HG03064 (cell line): ENCODE data around the gene ZFC3H1.

ENCODE experiments used
- ATAC-seq: cut with Tn5 transposase; IDR thresholded peaks from one replicate; pipeline ENCODE4 v1.9.1; 2021; ENCODE audit warnings: low read depth; ENCODE audit not compliant: unreplicated experiment

Gene ZFC3H1

DNA sequence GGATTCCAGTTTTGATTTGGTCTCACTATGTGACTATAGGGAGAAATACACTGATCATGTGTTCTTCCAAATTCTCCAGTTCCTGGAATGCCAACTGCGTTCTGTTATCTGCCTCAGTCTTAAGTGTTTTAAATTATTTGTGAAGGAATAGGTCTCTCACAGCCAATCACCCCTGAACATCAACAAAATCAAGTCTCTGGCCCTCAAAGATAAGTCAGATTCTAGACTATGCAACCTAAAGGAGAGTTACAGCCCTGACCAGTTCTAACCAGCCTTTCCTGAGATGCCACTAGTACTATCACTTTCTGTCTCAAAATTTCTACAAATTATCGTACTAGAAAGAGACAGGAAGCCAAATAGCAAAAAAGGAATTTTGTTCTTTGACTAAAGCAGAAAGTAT lies 22.3 kb downstream of the ZFC3H1 start:
- no peak for ATAC-seq

DNA sequence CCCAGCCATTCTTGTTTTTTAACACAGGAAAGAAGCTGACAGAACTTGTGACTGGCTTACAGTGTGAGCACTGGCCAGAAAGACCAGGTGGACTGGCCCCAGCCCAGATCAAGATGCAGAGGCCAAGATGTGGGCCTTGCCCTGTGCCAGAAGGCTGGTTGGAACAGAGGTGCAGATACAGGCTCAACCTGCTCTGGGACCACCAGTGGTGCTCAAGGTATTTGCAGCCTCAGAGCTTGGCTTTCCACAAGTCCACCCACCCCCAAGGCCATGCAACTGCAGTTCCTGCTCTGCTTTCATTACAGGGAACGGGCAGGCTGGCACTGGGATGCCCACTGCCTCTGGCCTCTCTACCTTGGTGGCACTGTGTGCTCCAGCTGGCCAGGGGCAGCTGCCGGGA lies 23.3 kb downstream of the ZFC3H1 start:
- ATAC-seq: no peak

GRCh38 chr12:71639341-71639760 lies 24.3 kb downstream of the ZFC3H1 start:
- ATAC-seq: no peak

DNA sequence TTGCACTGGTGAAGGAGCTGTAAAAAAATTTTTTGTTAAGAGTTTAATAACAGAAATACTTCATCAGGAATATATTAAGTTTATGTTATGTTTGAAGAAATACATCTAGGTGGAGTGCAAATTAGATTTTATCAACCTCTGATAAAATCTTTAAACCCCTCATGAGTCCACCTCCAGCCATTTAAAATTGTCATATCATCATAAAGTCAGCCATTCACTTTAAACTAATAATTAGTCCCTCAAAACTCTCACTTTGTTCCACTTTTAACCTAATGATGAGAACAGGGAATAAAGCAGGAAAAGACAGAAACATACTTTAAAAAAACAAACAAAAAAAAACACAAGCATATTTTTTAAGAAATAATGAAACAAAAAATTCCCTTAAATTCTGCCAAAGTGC lies 25.1 kb downstream of the ZFC3H1 start:
- ATAC-seq: no peak

DNA sequence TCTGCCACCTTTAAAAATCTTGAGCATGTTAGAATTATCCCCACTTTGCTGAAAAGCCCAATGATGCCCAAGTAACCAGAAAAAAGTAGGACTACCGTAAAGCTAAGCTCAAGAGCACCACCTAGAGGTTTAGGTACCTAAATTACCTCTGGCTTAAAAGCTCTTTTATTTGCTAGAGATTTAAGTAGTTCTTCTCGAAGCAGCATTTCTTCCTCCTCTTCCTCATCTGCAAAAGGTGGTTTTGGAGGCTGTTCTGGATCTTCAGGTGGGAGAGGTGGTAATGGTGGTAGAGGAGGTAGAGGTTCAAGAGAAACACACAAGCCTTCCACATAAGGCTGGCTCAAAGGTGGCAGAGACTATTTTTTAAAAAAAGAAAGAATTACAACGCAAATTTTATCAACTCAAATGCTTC lies 26.9 kb downstream of the ZFC3H1 start:
- ATAC-seq: no peak

- no peak for ATAC-seq
Measured at GRCh38 chr12:71627438-71628002, 36.1 kb downstream of the ZFC3H1 start.

- ATAC-seq: no peak
Measured at GRCh38 chr12:71626768-71627167, 36.9 kb downstream of the ZFC3H1 start.

GRCh38 chr12:71626098-71626497 lies 37.5 kb downstream of the ZFC3H1 start:
- ATAC-seq: no peak

DNA sequence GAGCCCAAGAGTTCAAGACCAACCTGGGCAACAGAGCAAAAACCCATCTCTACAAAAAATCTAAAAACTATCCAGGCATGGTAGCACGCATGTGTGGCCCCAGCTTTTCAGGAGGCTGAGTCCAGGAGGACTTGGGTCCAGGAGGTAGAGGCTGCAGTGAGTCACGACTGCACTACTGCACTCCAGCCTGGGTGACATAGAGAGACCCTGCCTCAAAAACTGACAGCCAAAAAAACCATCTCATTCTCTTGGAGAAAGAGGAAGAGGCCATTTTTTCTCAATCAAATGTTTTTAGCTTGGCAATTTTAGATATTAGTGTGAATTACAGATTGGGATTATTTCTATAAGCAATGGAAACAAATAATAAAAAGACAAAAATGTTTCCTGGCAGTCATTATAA lies 38.2 kb downstream of the ZFC3H1 start:
- no peak for ATAC-seq

- ATAC-seq: no peak
Measured at GRCh38 chr12:71621938-71622337, 41.7 kb downstream of the ZFC3H1 start.

DNA sequence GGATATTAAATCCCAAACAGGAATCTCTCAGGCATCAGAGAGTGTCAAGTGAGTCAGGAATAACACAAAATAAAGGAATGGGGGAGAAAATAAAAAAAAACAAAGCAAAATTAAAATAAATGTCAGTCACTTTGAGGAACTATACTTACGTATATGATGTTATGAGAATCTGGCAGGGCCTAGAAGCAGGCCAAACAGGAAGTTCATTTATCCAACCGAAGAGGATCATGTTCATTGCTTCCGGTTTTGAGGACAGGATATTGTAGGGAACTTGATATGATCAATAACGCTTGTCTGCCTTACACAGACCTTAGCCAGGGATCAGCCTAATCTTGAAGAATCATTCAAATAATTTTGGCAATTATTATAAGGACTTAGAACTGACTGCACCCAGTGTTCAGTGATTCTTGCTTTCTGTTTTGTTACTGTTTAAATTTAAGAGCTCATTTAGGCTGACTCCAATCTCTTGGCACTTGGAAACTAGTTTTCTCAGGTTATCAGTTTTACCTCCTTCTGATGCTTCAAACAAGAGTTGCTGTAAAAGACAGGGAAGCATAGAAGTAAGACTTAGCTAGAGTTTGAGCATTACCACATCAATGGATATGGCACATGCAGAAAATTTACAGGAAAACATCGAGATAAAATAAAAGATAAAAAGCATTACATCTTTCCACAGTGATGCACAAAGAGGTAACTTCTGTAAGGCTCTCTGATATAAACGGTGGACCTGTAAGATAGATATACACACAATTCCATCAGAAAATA lies 53.4 kb downstream of the ZFC3H1 start:
- no peak for ATAC-seq

DNA sequence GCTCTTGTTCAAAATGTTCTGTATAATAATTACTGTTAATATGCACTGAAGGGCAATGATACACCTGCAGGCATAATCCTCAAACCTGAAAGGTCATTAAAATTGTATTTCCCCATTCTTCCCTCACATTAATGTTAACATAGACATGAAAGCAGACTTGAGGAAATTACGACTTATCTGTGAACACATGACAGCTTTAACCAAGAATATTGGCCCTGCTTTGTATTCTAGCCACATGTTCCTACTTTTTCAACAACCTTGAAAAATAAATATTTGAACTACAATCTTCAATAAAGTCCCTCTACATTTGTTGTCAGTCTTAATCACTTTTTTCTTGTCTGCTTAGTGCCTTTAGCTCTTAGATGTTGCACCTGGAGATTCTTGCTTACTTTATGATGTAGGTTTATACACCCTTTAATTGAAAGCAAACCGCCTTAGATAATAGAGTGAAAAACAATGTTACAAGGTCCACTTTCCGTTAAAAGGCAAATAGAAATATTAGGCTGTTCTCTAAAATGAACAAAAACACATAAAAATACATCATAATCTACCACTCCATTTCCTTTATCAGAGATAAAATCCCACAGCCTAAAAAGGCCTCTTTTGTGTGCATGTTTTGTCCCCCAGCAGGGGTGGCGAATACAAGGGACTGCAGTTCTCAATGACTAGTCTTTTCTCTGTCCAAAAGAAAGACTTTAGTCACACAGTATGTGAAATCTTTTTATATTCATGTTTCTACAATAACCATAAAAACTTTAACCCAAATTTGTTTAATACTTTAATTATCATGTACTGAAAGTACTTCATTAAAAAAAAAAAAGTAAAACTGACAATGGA lies 55.9 kb downstream of the ZFC3H1 start:
- no peak for ATAC-seq

DNA sequence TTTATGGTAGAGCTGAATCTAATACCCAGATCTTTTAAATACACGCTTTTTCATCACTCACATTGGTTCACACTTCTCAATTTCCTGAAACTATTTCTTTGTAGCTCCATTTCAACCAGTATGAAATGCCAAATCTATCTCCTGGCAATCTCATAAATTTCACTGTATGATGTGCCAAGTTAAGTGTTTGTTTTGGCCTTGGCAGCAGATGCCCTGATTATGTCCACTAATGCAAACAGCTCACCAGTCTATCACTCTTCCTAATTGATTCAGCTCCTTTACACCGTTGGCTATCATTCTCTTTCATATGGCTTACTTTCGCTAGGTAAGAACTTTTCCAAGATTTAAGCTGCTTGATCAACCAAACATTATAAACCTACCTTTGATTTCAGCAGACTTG lies 58.6 kb downstream of the ZFC3H1 start:
- no peak for ATAC-seq

- ATAC-seq: no peak
Measured at GRCh38 chr12:71602761-71603577, 60.7 kb downstream of the ZFC3H1 start.

- ATAC-seq: no peak
Measured at GRCh38 chr12:71601546-71601945, 62.1 kb downstream of the ZFC3H1 start.

DNA sequence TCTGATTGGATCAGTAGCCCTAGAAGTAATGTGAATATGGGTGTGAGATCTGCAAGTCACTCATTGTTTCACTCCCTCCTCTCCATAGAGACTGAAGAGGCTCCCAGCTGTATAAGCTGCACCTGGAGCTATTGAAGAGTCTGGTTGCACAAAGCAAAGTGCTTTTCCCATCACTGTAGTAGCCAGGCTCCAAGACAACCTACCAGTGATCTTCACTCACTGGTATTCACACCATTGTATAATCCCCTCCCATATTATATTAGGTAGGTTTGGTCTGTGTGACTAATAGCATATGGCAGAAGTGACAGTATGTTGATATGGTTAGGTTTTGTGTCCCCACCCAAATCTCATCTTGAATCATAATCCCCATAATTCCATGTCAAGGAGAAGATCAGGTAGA lies 64.4 kb downstream of the ZFC3H1 start:
- no peak for ATAC-seq

DNA sequence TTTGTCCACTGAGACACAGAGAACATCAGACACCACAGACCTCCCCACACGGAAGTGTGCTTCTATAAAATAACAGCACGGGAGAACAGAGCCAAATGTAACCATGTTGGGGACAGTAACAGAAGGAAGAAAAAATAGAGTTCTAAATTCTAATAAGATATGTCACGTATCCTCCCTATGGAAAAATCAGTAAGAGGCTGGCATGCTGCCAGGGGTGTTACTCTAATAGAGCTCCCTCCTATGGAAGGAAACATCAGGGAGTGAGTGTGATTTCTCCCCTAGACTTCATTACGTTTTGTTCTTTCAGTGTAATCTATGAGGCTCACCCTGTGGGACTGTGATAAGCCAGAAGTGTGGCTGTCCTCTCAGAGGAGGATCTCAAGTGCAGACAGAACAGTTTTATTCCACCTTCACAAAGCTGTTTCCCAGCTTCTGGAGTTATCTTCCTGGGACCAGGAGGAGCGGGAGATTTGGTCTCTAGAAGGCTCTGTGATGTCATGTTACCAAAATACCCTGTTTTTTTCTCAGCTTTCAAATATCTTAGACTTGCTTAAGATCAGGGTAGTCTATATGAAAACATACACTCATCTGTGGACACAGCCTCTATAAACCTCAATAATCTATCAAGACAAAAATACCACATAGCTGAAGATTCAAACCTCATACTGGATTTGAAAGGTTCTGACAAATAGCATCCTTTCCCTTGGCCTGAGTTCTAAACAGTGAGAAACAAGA lies 69.3 kb downstream of the ZFC3H1 start:
- no peak for ATAC-seq

DNA sequence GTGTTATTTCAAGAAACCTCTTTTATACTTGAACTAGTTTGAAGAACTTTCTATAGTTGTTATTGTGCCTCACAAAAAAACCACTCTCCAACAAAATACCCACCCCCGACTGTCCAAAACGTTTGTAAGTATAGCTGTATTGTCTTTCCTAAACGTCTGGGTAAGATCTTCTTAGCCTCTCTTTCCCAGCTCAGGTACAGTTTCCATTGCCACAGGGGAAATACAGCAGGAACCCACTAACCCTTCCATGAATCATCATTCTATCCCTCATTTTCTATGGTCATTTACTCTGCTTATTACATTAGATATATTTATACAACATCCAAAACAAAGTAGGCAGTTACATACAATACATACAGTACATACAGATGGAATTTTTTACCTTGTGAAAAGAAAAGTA lies 70.8 kb downstream of the ZFC3H1 start:
- ATAC-seq: no peak

DNA sequence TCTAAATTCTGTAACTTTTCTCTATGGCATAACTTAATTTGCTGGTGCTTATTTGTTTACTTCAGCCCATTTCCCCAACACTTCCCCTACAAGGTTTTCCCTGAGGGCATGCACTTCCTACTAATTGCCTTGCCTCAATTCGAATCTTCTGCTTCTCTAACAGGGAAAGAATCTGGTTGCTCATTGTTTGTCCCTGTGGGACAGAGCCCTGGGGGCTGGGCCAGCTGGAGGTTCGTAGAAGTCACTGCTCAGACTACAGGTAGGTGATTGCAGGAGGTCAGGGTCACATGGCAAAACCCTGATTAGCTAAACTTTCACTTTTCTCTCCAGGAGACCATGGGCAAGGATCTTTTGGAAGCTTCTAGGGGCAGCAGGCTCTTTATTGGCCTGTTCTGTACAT lies 72.0 kb downstream of the ZFC3H1 start:
- ATAC-seq: no peak

- ATAC-seq: no peak
Measured at GRCh38 chr12:71589478-71589881, 74.2 kb downstream of the ZFC3H1 start.
